SK-N-SH (cell line): ENCODE results near the gene DBX1. TPM values are rescaled to one million over a fixed set of nuclear protein-coding genes. Genes with fewer than 3 reads are reported as not detected.

Source experiments
- CTCF ChIA-PET: fragments of 300-600, 350-600 bp; formaldehyde crosslinking; extraction: SDS; loops from one replicate; lab custom pipeline; 2021; lab: Yijun Ruan, JAX
- POLR2A ChIA-PET: fragments of 350-600 bp; sonication (Branson Sonifier 250); formaldehyde crosslinking; extraction: SDS; loops from one replicate; lab custom pipeline; 2020; ENCODE audit warnings: antibody characterized with exemption, inconsistent platforms; lab: Yijun Ruan, JAX
- DNase-seq: peaks from one replicate; pipeline ENCODE4 v3.0.0; 2012
- H2AFZ ChIP-seq: fragments of 200-600 bp; sonication (generic); 2 replicates; pipeline ENCODE4 v1.8.1; 2016; ENCODE audit warnings: antibody characterized with exemption, mild to moderate bottlenecking, low read depth
- H3F3A ChIP-seq: fragments of 200-600 bp; sonication (generic); replicated peaks from 2 replicates; pipeline ENCODE3; 2016; ENCODE audit warnings: antibody characterized with exemption, mild to moderate bottlenecking; ENCODE audit not compliant: insufficient read depth
- H3K27ac ChIP-seq, 2 experiments: fragments of 200-500 bp in 1 of 2; fragments of 200-600 bp in 1 of 2; sonication (Bioruptor generic) in 1 of 2; sonication (generic), shearing (Covaris generic) in 1 of 2; 2 replicates each; pipeline versions ENCODE4 v1.5.1 to v1.6.1; 2014 to 2016; ENCODE audit warnings: low read depth in 2 of 2, inconsistent platforms in 1 of 2, low read length in 1 of 2, mild to moderate bottlenecking in 1 of 2, mixed read lengths in 1 of 2
- H3K27me3 ChIP-seq: fragments of 200-600 bp; sonication (generic), shearing (Covaris generic); 2 replicates; pipeline ENCODE4 v1.6.1; 2016; ENCODE audit warnings: mixed run types; ENCODE audit not compliant: insufficient read depth
- H3K36me3 ChIP-seq, 2 experiments: fragments of 200-500 bp in 1 of 2; fragments of 200-600 bp in 1 of 2; sonication (Bioruptor generic) in 1 of 2; sonication (generic) in 1 of 2; replicated peaks in 1 of 2; 2 replicates each; pipeline versions ENCODE3 to v1.5.1; 2014 to 2016; ENCODE audit warnings: low read length in 1 of 2, mild to moderate bottlenecking in 1 of 2; ENCODE audit not compliant: insufficient read depth in 2 of 2, control insufficient read depth in 1 of 2
- H3K4me1 ChIP-seq, 2 experiments: fragments of 200-500 bp in 1 of 2; fragments of 200-600 bp in 1 of 2; sonication (Bioruptor generic) in 1 of 2; sonication (generic), shearing (Covaris generic) in 1 of 2; 2 replicates each; pipeline versions ENCODE4 v1.5.1 to v1.6.1; 2014 to 2016; ENCODE audit warnings: low read depth in 1 of 2, low read length in 1 of 2, mixed run types in 1 of 2; ENCODE audit not compliant: insufficient read depth in 2 of 2, control insufficient read depth in 1 of 2
- H3K4me2 ChIP-seq: fragments of 200-600 bp; sonication (generic), shearing (Covaris generic); 2 replicates; pipeline ENCODE4 v1.6.1; 2017; ENCODE audit warnings: mixed run types
- H3K4me3 ChIP-seq, 2 experiments: fragments of 200-500 bp in 1 of 2; fragments of 200-600 bp in 1 of 2; sonication (Bioruptor generic) in 1 of 2; sonication (generic), shearing (Covaris generic) in 1 of 2; 2 replicates each; pipeline versions ENCODE4 v1.5.1 to v1.8.1; 2014 to 2016; ENCODE audit warnings: low read depth in 2 of 2, inconsistent platforms in 1 of 2, low read length in 1 of 2, mild to moderate bottlenecking in 1 of 2, mixed read lengths in 1 of 2, moderate library complexity in 1 of 2
- H3K79me2 ChIP-seq: fragments of 200-600 bp; sonication (generic); 2 replicates; pipeline ENCODE4 v1.8.1; 2017; ENCODE audit warnings: mild to moderate bottlenecking; ENCODE audit not compliant: insufficient read depth
- H3K9ac ChIP-seq: fragments of 200-600 bp; sonication (generic); 2 replicates; pipeline ENCODE4 v1.6.1; 2017; ENCODE audit warnings: mixed run types
- H3K9me2 ChIP-seq: fragments of 200-600 bp; sonication (generic); 2 replicates; pipeline ENCODE4 v1.6.1; 2017; ENCODE audit warnings: mixed run types
- H3K9me3 ChIP-seq: fragments of 200-600 bp; sonication (generic); 2 replicates; pipeline ENCODE4 v1.6.1; 2017; ENCODE audit warnings: mixed run types, mild to moderate bottlenecking, moderate library complexity
- H4K20me1 ChIP-seq: fragments of 200-600 bp; sonication (generic); 2 replicates; pipeline ENCODE4 v1.6.1; 2017; ENCODE audit warnings: mild to moderate bottlenecking, mixed run types; ENCODE audit not compliant: insufficient read depth
- FOXJ3 ChIP-seq: sonication (generic); formaldehyde crosslinking; IDR thresholded peaks from 2 replicates; pipeline ENCODE4 v1.5.1; 2020; ENCODE audit warnings: mild to moderate bottlenecking, missing genetic modification reagents
- GATA2 ChIP-seq: sonication (generic); formaldehyde crosslinking; IDR thresholded peaks from 2 replicates; pipeline ENCODE4 v1.5.0; 2020; ENCODE audit warnings: mild to moderate bottlenecking, missing genetic modification reagents
- RCOR1 ChIP-seq: fragments of 150-350 bp; IDR thresholded peaks from 2 replicates; pipeline ENCODE4 v1.6.1; 2017; ENCODE audit warnings: antibody characterized with exemption, low read length
- SIN3A ChIP-seq: IDR thresholded peaks from 2 replicates; pipeline ENCODE4 v1.6.1; 2012; ENCODE audit warnings: low read depth, mild to moderate bottlenecking, low read length, moderate library complexity, borderline replicate concordance
- TCF12 ChIP-seq: IDR thresholded peaks from 2 replicates; pipeline ENCODE4 v1.4.0; 2012
- whole genome bisulfite sequencing: methylation state at CpG from one replicate; pipeline ENCODE4 v1.1.6; 2017; ENCODE audit warnings: low lambda C conversion rate; 5-methylcytosine and 5-hydroxymethylcytosine counted together
- polyA plus RNA-seq, 3 experiments: library from polyadenylated mRNA; depleted of rRNA; stranded (reverse); fragments of >200 nt; gene quantifications; 2 replicates each; pipeline ENCODE4 v1.2.3, GENCODE V29; 2012
- TF ChIP-seq, protein P1 (sequence below): fragments of 150-350 bp; IDR thresholded peaks from 2 replicates; pipeline ENCODE4 v1.6.1; 2017; ENCODE audit warnings: antibody characterized with exemption, low read length, low read depth, borderline replicate concordance
- TF ChIP-seq, protein P2 (sequence below): IDR thresholded peaks from 2 replicates; pipeline ENCODE4; 2012

Gene DBX1
- polyA plus RNA-seq, 1 of the 3 experiments (the other 2 are of a cell fraction): not detected

DNA sequence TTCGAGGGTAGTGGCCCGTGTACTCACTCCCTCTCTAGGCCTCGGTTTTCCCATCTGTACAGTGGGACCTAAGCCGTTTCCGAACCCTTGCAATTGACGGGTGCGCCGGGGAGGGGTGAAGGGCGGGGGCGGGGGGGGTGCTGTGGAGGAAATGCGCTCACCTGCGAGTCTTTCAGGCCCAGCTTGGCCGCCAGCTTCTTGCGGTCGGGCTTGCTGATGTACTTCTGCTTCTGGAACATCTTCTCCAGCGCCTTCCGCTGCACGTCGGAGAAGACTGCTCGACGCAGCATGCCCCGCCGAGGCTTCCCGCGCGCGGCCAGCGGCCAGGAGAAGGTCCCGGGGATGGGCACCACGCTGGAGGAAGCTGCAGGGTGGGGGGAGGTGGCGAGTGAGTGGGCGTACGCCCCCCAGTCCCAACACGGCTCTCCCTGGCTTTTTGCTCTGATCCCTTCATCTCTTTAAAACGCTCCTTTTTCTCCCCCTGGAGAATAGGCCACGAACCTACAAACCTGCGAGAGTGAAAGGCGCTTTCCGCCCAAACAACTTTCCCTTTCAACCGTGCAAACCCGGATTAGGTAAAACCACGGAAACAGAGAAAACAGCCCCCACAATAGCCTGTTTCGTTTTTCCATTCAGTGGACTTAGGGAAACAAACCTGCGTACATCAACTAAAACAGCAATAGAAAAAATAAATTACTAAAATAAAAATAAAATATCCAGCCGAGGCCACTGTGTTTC, 3.2 kb downstream of the DBX1 start:
- POLR2A ChIA-PET: no interaction called here
- peaks cover 0 to 12% of the 10 kb centered on the region in 2 experiments; a peak in 2 of 4 replicates for H3K4me1 ChIP-seq
- TF ChIP-seq, protein P1, sequence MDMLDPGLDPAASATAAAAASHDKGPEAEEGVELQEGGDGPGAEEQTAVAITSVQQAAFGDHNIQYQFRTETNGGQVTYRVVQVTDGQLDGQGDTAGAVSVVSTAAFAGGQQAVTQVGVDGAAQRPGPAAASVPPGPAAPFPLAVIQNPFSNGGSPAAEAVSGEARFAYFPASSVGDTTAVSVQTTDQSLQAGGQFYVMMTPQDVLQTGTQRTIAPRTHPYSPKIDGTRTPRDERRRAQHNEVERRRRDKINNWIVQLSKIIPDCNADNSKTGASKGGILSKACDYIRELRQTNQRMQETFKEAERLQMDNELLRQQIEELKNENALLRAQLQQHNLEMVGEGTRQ: no peak
- TF ChIP-seq RCOR1 (no peak), TCF12 (no peak)
- H3K4me2 ChIP-seq: no peak overlapping the region
- H2AFZ ChIP-seq: no peak overlapping the region
- no peaks in the 10 kb centered on the region for H3K36me3 ChIP-seq
- no peak overlapping the region for H3K27ac ChIP-seq
- H3K9ac ChIP-seq: no peak overlapping the region
- no peaks in the 10 kb centered on the region for H3K79me2 ChIP-seq
- H3K9me3 ChIP-seq: no peaks in the 10 kb centered on the region
- no peaks in the 10 kb centered on the region for H3K9me2 ChIP-seq
- peaks cover 31% of the 10 kb centered on the region for H3K27me3 ChIP-seq
- CTCF ChIA-PET: interaction anchor here (0.6 to 2.0 kb wide), 3 partner anchors 16 to 192 kb away, joined by 3 to 6 read pairs (median 3); no protein-coding TSS in a partner anchor
- WGBS: 70% methylated on average over 36 of the region's 45 CpGs
- DNase-seq: no peak
- H4K20me1 ChIP-seq: no peaks in the 10 kb centered on the region
- H3F3A ChIP-seq: peaks cover 9% of the 10 kb centered on the region
- H3K4me3 ChIP-seq: no peak overlapping the region

DNA sequence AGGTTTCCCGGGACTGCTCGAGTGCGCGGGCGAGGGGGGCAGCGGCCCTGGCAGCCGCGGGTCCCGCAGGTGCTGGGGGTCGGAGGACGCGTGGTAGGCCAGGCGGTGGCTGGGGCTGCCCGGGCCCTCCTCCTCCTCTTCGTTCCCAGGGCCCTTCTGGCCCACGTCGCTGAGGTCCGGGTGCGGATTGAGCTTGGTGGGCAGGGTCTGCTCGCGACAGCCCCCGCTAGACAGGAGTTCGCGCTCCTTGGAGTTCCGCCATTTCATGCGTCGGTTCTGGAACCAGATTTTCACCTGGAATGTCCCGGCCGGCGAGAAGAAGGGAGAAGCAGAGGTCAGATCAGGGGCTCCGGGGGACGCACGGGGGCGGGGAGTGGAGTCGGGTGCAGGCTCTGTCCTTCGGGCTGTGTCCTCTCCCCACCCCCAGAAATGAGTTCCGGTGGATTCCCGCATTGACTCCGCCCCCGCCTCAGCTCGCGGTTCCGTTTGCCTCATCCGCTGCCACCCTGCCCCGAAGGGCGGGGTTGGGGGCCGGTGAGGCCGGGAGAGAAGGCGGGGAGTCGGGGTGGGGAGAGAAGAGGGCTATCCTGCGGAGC, 3.9 kb downstream of the DBX1 start:
- Histone ChIP-seq H3F3A (peaks cover 9% of the 10 kb centered on the region), H3K36me3 (no peaks in the 10 kb centered on the region), H4K20me1 (no peaks in the 10 kb centered on the region), H3K9ac (no peak overlapping the region), H3K4me1 (peaks cover 0 to 5% of the 10 kb centered on the region in 2 experiments; a peak in 1 of 4 replicates), H3K9me2 (no peaks in the 10 kb centered on the region), H3K4me2 (no peak overlapping the region), H3K27ac (no peak overlapping the region), H3K9me3 (no peaks in the 10 kb centered on the region), H3K79me2 (no peaks in the 10 kb centered on the region), H2AFZ (no peak overlapping the region), H3K27me3 (peaks cover 24% of the 10 kb centered on the region), H3K4me3 (no peak overlapping the region)
- ChIA-PET CTCF (no interaction called here), POLR2A (no interaction called here)
- TF ChIP-seq GATA2 (CRISPR knock-in tag) (no peak), SIN3A (no peak), FOXJ3 (CRISPR knock-in tag) (no peak)
- TF ChIP-seq, protein P2, sequence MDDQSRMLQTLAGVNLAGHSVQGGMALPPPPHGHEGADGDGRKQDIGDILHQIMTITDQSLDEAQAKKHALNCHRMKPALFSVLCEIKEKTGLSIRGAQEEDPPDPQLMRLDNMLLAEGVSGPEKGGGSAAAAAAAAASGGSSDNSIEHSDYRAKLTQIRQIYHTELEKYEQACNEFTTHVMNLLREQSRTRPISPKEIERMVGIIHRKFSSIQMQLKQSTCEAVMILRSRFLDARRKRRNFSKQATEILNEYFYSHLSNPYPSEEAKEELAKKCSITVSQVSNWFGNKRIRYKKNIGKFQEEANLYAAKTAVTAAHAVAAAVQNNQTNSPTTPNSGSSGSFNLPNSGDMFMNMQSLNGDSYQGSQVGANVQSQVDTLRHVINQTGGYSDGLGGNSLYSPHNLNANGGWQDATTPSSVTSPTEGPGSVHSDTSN: no peak
- peak; percentile 24 for DNase-seq
- WGBS: 87% methylated on average over 30 of the region's 51 CpGs
